Parathyroid adenoma (tissue), 2 donors: ENCODE results near the gene PTPN1.
A peak's percentile ranks its signal among the peaks of the same experiment; 100 is the strongest.
"Not testable (repeated sequence)": the region's sequence is repeated elsewhere in the genome, so short reads cannot be mapped to it uniquely, and the experiment has no call there.

Source experiments
- H2AFZ ChIP-seq: fragments of 300-600 bp; sonication (generic); one replicate; pipeline ENCODE4 v1.7.0; 2017; ENCODE audit warnings: antibody characterized with exemption, mild to moderate bottlenecking
- H3K27ac ChIP-seq: fragments of 300-600 bp; sonication (generic); one replicate; pipeline ENCODE4 v1.7.0; 2017
- H3K27me3 ChIP-seq: fragments of 300-600 bp; sonication (generic); one replicate; pipeline ENCODE4 v1.7.0; 2017; ENCODE audit warnings: low read length; ENCODE audit not compliant: control insufficient read depth, insufficient read depth
- H3K36me3 ChIP-seq: fragments of 300-600 bp; sonication (generic); one replicate; pipeline ENCODE4 v1.7.0; 2017; ENCODE audit warnings: low read length; ENCODE audit not compliant: control insufficient read depth, insufficient read depth
- H3K4me1 ChIP-seq: fragments of 300-600 bp; sonication (generic); one replicate; pipeline ENCODE4 v1.7.0; 2017; ENCODE audit warnings: control low read depth
- H3K4me2 ChIP-seq: fragments of 300-600 bp; sonication (generic); one replicate; pipeline ENCODE4 v1.7.0; 2017; ENCODE audit warnings: low read length
- H3K4me3 ChIP-seq: fragments of 300-600 bp; sonication (generic); one replicate; pipeline ENCODE4 v1.7.0; 2017; ENCODE audit warnings: low read depth, low read length
- H3K79me2 ChIP-seq: fragments of 300-600 bp; sonication (generic); one replicate; pipeline ENCODE4 v1.7.0; 2017; ENCODE audit warnings: control low read depth
- H3K9ac ChIP-seq: fragments of 300-600 bp; sonication (generic); one replicate; pipeline ENCODE4 v1.7.0; 2017; ENCODE audit warnings: mild to moderate bottlenecking
- H3K9me3 ChIP-seq: fragments of 300-600 bp; sonication (generic); one replicate; pipeline ENCODE4 v1.7.0; 2017; ENCODE audit warnings: low read length; ENCODE audit not compliant: control insufficient read depth
- TF ChIP-seq, protein P1 (sequence below): fragments of 300-600 bp; sonication (generic); IDR thresholded peaks from one replicate; pipeline ENCODE4 v1.7.0; 2017; ENCODE audit warnings: antibody characterized with exemption, mild to moderate bottlenecking
- donor health status: primary hyperparathyroidism.

Gene PTPN1

DNA sequence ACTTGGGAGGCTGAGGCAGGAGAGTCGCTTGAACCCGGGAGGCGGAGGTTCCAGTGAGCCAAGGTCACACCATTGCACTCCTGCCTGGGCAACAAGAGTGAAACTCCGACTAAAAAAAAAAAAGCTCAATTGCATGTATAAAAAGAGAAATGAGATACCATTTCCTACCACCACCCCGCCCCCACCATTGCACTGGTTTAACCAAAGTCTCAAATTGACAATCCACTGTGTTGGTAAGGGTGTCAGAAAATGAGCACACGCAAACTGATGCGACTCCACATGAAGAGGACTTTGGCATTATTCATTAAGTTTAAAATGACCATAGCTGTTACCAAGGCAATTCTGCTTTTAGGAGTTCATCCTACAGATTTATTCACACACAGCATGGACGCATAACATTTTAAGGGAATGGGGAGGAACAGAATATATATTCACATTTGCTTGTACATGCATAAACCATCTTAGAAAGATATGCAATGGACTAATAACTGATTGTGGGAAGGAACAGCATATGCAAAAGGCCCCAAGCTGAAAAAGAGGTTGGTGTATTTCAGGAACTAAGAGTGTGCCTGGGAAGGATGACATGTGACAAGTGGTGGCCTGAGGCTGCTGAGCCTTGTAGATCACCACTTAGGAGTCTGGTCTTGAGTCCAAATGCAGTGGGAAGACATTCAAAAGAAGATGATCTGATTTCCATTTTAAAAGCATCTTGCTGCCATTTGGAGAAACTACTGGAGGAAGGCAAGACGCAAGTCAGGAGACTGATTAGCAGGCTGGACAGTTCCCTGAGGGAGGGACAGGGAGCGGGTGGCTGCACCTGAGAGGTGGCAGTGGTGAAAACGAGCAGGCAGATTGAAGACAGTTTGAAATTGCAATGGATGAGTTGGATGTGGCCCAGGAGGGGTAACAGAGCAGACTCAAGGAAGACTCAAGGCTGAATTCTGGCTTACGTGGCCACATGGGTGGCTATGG is 37.2 kb upstream of the PTPN1 start:
- Histone ChIP-seq H3K27me3 (no peaks in the 10 kb centered on the region), H3K36me3 (no peaks in the 10 kb centered on the region), H3K9me3 (no peaks in the 10 kb centered on the region), H3K4me1 (peaks cover 21% of the 10 kb centered on the region), H3K9ac (no peak overlapping the region), H3K27ac (no peak overlapping the region), H3K4me2 (no peak overlapping the region), H3K79me2 (no peaks in the 10 kb centered on the region), H3K4me3 (no peak overlapping the region), H2AFZ (no peak overlapping the region)
- TF ChIP-seq, protein P1, sequence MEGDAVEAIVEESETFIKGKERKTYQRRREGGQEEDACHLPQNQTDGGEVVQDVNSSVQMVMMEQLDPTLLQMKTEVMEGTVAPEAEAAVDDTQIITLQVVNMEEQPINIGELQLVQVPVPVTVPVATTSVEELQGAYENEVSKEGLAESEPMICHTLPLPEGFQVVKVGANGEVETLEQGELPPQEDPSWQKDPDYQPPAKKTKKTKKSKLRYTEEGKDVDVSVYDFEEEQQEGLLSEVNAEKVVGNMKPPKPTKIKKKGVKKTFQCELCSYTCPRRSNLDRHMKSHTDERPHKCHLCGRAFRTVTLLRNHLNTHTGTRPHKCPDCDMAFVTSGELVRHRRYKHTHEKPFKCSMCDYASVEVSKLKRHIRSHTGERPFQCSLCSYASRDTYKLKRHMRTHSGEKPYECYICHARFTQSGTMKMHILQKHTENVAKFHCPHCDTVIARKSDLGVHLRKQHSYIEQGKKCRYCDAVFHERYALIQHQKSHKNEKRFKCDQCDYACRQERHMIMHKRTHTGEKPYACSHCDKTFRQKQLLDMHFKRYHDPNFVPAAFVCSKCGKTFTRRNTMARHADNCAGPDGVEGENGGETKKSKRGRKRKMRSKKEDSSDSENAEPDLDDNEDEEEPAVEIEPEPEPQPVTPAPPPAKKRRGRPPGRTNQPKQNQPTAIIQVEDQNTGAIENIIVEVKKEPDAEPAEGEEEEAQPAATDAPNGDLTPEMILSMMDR, result no peak

GRCh38 chr20:50474356-50474755 is 35.8 kb upstream of the PTPN1 start:
- not testable (repeated sequence) for H3K36me3 ChIP-seq, H3K9ac ChIP-seq, H3K27ac ChIP-seq, H3K27me3 ChIP-seq, H3K4me2 ChIP-seq, H2AFZ ChIP-seq, H3K4me3 ChIP-seq, H3K9me3 ChIP-seq, H3K79me2 ChIP-seq
- peaks cover 21% of the 10 kb centered on the region for H3K4me1 ChIP-seq

GRCh38 chr20:50475681-50476292 is 34.4 kb upstream of the PTPN1 start:
- no peaks in the 10 kb centered on the region for H3K27me3 ChIP-seq
- peak overlapping the region; percentile 45 for H3K4me2 ChIP-seq
- H2AFZ ChIP-seq, result peak overlapping the region; percentile 57
- peak overlapping the region; percentile 58 for H3K27ac ChIP-seq
- TF ChIP-seq, protein P1, result no peak
- no peaks in the 10 kb centered on the region for H3K9me3 ChIP-seq
- no peaks in the 10 kb centered on the region for H3K79me2 ChIP-seq
- no peak overlapping the region for H3K4me3 ChIP-seq
- H3K9ac ChIP-seq, result no peak overlapping the region
- peaks cover 13% of the 10 kb centered on the region for H3K4me1 ChIP-seq
- H3K36me3 ChIP-seq, result no peaks in the 10 kb centered on the region

DNA sequence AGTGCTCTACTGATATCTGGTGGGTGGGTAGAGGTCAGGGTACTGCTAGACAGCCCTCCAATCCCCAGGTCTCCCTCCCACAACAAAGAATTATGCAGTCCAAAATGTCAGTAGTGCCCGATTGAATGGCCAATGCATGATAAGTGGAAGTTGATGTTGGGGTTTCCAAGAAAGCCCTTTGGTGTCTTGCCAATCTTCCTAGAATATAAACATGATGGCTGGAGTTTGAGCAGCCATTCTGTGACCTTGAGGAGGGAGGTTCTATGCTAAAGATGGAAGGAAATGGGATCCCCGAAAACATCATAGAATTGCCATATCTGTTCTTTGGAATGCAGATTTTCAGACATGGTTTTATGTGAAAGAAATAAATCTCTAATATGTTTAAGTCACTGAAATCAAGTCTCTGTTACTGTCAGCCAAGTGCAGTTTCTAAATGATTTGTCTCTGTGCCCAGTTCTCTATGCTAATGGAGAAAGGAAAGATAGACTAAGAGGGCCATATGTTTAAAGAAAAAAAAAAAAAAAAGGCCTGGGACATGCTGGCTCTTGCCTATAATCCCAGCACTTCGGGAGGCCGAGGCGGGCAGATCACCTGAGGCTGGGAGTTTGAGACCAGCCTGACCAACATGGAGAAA is 32.8 kb upstream of the PTPN1 start:
- Histone ChIP-seq H3K4me1 (peaks cover 13% of the 10 kb centered on the region), H3K27ac (no peak overlapping the region), H3K9ac (no peak overlapping the region), H3K36me3 (no peaks in the 10 kb centered on the region), H3K79me2 (no peaks in the 10 kb centered on the region), H3K4me2 (no peak overlapping the region), H3K27me3 (no peaks in the 10 kb centered on the region), H3K4me3 (no peak overlapping the region), H3K9me3 (no peaks in the 10 kb centered on the region), H2AFZ (no peak overlapping the region)
- TF ChIP-seq, protein P1, result no peak
